Central memory CD8-positive, alpha-beta T cell (primary cell): ENCODE measurements around the gene XKR7.
"Not testable (repeated sequence)": the region's sequence is repeated elsewhere in the genome, so short reads cannot be mapped to it uniquely, and the experiment has no call there.

Experiments used
- ATAC-seq: fragments of 150-1000 bp; cut with Tn5 transposase; replicated peaks from 2 replicates; pipeline ENCODE4 v1.10.0; 2022; ENCODE audit warnings: mild to moderate bottlenecking, moderate FRiP score, moderate number of reproducible peaks; ENCODE audit not compliant: poor library complexity, severe bottlenecking; ENCODE audit errors: extremely low read depth
- DNase-seq, 2 donors: peaks; one replicate each; pipeline ENCODE4 v3.0.0; 2021; ENCODE audit warnings: low spot score in 2 of 2
- H3K27ac Mint-ChIP-seq: one replicate; pipeline ENCODE4 v1.8.0; 2022; ENCODE audit warnings: low read depth, mild to moderate bottlenecking, moderate library complexity, mixed read lengths
- H3K27me3 Mint-ChIP-seq: one replicate; pipeline ENCODE4 v1.8.0; 2022; ENCODE audit warnings: mixed read lengths
- H3K36me3 Mint-ChIP-seq: one replicate; pipeline ENCODE4 v1.8.0; 2022; ENCODE audit warnings: mild to moderate bottlenecking, moderate library complexity, mixed read lengths; ENCODE audit not compliant: insufficient read depth
- H3K4me1 Mint-ChIP-seq: one replicate; pipeline ENCODE4 v1.8.0; 2022; ENCODE audit warnings: mixed read lengths
- H3K4me3 Mint-ChIP-seq: one replicate; pipeline ENCODE4 v1.8.0; 2022; ENCODE audit warnings: mild to moderate bottlenecking, moderate library complexity, mixed read lengths
- H3K9me3 Mint-ChIP-seq: one replicate; pipeline ENCODE4 v1.8.0; 2022; ENCODE audit warnings: mixed read lengths

XKR7 gene, protein sequence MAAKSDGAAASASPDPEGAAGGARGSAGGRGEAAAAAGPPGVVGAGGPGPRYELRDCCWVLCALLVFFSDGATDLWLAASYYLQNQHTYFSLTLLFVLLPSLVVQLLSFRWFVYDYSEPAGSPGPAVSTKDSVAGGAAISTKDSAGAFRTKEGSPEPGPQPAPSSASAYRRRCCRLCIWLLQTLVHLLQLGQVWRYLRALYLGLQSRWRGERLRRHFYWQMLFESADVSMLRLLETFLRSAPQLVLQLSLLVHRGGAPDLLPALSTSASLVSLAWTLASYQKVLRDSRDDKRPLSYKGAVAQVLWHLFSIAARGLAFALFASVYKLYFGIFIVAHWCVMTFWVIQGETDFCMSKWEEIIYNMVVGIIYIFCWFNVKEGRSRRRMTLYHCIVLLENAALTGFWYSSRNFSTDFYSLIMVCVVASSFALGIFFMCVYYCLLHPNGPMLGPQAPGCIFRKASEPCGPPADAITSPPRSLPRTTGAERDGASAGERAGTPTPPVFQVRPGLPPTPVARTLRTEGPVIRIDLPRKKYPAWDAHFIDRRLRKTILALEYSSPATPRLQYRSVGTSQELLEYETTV

DNA sequence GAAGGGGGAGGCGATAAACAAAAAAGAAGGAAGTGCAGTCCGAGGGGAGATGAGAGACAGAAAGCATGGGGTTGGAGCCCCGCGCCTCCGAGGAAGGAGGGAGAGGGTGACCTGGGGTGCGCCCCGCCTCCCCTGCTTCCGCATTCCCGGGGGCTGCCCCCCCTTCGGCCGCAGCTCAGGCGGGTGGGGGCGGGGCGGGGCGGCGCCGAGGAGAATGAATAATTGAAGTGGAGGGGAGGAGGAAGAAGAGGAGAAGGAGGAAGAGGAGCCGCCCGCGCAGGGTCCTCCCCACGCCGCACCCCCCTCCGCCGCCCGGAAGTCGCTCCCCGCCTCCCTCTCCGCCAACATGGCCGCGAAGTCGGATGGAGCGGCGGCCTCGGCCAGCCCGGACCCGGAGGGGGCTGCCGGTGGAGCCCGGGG, at the start of gene XKR7:
Gene XKR7 (plus strand): TSS at position 322 of the 420 bp plus-strand sequence. CDS start 25 bp downstream, at position 347.
- H3K36me3 Mint-ChIP-seq = peaks cover 4% of the 10 kb centered on the region
- H3K4me3 Mint-ChIP-seq = peak within 1 kb of the TSS; percentile 80
- H3K27ac Mint-ChIP-seq = no peak within 1 kb of the TSS
- DNase-seq (no peak), ATAC-seq (no peak)
- peaks cover 94% of the 10 kb centered on the region for H3K27me3 Mint-ChIP-seq
- no peaks in the 10 kb centered on the region for H3K9me3 Mint-ChIP-seq
- H3K4me1 Mint-ChIP-seq = peaks cover 6% of the 10 kb centered on the region

DNA sequence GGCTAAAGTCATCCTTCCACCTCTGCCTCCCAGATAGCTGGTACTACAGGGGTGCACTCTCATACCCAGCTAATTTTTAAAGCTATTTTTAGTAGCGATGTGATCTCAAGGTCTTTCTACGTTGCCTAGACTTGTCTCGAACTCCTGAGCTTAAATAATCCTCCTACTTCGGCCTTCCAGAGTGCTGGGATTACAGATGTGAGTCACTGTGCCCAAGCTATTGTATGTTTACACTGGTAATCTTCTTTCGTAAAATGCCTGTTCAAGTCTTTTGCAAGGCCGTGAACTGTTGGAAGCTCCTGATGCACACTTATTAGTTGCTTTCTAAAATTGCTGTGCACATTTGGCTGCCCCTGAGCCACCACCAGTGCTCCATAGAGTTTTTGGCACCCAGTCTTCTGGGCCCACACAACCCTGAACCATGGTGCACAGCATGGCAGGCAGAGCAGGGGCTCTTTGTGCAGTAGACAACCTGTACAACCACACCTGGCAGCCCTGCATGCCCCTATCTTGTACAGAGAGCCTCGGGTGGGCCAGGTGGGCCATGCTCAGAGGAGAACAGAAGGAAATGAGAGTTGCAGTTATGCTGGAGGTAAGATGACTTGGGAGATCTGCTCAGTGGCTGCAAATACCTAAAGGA, 49.4 kb upstream of the XKR7 start:
- Mint-ChIP-seq H3K27me3 (peaks cover 65% of the 10 kb centered on the region), H3K36me3 (no peaks in the 10 kb centered on the region), H3K4me1 (no peaks in the 10 kb centered on the region), H3K9me3 (no peaks in the 10 kb centered on the region), H3K4me3 (no peak overlapping the region), H3K27ac (no peak overlapping the region)
- DNase-seq (no peak), ATAC-seq (no peak)

DNA sequence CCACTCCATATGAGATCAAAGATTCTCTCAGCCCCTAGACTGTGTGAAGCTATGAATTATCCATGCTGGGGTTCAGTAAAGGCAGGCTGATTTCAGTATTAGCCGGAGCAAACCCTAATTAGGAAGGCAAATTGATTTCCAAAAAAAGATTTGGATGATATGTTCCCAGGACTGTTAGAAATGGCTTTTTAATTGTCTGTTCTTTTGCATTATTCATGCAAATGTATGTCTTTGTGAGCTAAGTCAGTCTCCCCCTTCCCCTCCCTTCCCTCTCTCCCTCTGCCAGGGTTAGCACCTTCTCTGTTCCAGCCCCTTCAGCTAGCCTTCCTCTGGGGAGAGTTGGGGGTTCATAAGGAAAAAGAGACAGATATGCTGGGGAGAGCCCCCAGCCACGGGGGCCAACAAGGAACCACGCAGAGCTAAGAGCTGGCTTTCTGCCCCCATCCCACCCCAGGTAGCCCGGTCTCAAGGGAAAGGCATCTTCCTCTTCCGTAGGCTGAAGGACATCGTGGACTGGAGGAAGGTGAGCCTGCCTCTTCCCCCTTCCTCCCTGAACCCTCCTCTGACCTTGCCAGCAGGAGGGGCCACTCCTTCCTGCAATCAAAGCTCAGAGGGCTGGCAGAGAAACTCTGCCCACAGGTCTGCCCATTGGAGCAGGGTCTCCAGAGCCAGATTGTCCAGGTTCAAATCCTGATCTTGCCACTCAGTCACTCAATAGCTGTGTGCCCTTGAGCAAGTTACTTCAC, 48.4 kb upstream of the XKR7 start:
- Mint-ChIP-seq H3K9me3 (no peaks in the 10 kb centered on the region), H3K27me3 (peaks cover 75% of the 10 kb centered on the region), H3K27ac (no peak overlapping the region), H3K4me1 (no peaks in the 10 kb centered on the region), H3K4me3 (no peak overlapping the region), H3K36me3 (no peaks in the 10 kb centered on the region)
- DNase-seq (no peak), ATAC-seq (no peak)

DNA sequence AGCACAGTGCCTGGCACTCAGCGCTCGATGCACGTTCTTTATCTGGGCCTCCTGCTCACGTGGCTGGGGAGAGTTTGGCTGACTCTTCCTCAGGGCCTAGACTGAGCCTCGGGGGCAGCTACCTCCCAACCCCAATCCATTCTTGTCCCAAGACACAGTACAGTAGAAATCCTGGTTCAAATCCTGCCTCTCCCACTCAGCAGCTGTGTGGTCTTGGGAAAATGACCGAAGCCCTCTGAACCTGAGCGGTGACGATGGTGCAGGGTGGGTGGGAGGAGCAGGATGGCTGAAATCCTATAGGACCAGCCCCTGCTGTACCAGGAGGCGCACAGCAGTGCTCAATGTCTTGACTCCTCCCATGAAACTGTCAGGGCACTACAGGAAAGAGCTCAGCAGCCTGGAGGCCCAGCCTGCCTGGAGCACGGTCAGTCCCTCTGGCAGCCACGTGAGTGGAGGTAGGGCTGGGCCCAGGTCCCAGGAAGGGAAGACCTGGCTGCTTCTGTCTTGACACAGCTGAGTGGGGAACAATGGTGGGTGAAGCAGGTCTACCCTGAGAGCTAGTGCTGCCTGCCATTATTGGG, 47.6 kb upstream of the XKR7 start:
- Mint-ChIP-seq H3K27ac (no peak overlapping the region), H3K27me3 (peaks cover 83% of the 10 kb centered on the region), H3K4me3 (no peak overlapping the region), H3K36me3 (no peaks in the 10 kb centered on the region), H3K4me1 (no peaks in the 10 kb centered on the region), H3K9me3 (no peaks in the 10 kb centered on the region)
- DNase-seq = no peak
- no peak for ATAC-seq

- H3K27me3 Mint-ChIP-seq = peaks cover 92% of the 10 kb centered on the region
- not testable (repeated sequence) for H3K4me3 Mint-ChIP-seq, H3K4me1 Mint-ChIP-seq, H3K36me3 Mint-ChIP-seq, ATAC-seq, DNase-seq, H3K27ac Mint-ChIP-seq, H3K9me3 Mint-ChIP-seq
Observed at GRCh38 chr20:31921480-31921879, 46.5 kb upstream of the XKR7 start.

- Mint-ChIP-seq H3K4me1 (no peaks in the 10 kb centered on the region), H3K27ac (no peak overlapping the region), H3K36me3 (no peaks in the 10 kb centered on the region), H3K4me3 (no peak overlapping the region), H3K27me3 (peaks cover 86% of the 10 kb centered on the region), H3K9me3 (no peaks in the 10 kb centered on the region)
- ATAC-seq = no peak
- no peak for DNase-seq
Observed at GRCh38 chr20:31922181-31922580, 45.8 kb upstream of the XKR7 start.

DNA sequence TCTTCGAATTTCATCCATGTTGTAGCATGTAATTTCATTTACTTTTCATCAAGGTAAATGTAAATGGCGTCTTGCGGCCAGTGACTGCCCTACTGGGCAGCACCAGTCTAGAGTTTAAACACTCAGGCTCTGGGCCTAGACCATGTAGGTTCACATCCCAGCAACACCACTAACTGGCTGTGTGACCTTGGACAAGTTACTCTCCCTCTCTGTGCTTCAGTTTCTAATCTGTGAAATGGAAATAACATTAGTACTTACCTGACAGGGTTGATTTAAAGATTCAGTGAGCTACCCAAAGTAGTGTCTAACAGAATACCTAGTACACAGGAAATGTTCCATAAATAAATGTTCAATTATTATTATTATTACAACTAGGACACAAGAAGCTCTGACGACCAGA, 45.4 kb upstream of the XKR7 start:
- H3K4me1 Mint-ChIP-seq = no peaks in the 10 kb centered on the region
- peaks cover 82% of the 10 kb centered on the region for H3K27me3 Mint-ChIP-seq
- no peaks in the 10 kb centered on the region for H3K9me3 Mint-ChIP-seq
- DNase-seq = no peak
- no peak overlapping the region for H3K27ac Mint-ChIP-seq
- H3K4me3 Mint-ChIP-seq = no peak overlapping the region
- no peak for ATAC-seq
- no peaks in the 10 kb centered on the region for H3K36me3 Mint-ChIP-seq

- no peaks in the 10 kb centered on the region for H3K4me1 Mint-ChIP-seq
- no peak overlapping the region for H3K27ac Mint-ChIP-seq
- H3K4me3 Mint-ChIP-seq = no peak overlapping the region
- H3K9me3 Mint-ChIP-seq = no peaks in the 10 kb centered on the region
- DNase-seq = no peak
- no peak for ATAC-seq
- H3K36me3 Mint-ChIP-seq = no peaks in the 10 kb centered on the region
- H3K27me3 Mint-ChIP-seq = peaks cover 74% of the 10 kb centered on the region
Observed at GRCh38 chr20:31923388-31924331, 44.3 kb upstream of the XKR7 start.

- Mint-ChIP-seq H3K9me3 (no peaks in the 10 kb centered on the region), H3K27ac (no peak overlapping the region), H3K4me3 (no peak overlapping the region), H3K27me3 (peaks cover 69% of the 10 kb centered on the region), H3K36me3 (no peaks in the 10 kb centered on the region), H3K4me1 (no peaks in the 10 kb centered on the region)
- ATAC-seq = no peak
- no peak for DNase-seq
Observed at GRCh38 chr20:31924561-31924960, 43.4 kb upstream of the XKR7 start.

DNA sequence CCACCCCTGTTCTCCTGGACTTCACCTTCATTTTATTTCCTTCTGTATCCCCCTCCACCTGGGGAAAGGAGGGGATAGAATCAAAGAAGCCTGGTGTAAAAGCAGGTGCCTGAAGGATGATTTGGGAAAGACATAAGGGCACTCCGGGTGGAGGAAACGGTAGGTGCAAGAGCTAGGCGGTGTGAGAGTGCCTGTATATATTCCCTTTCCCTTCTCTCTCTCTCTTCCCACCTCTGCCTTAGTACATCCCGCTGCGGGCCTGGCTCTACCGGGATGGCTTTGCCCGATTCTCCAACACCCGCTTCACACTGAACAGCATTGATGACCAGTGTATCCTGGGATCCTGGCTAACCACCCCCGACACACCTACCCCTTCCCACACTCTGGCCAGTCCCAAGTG, 42.3 kb upstream of the XKR7 start:
- ATAC-seq (no peak), DNase-seq (no peak)
- Mint-ChIP-seq H3K27me3 (peaks cover 59% of the 10 kb centered on the region), H3K27ac (no peak overlapping the region), H3K9me3 (no peaks in the 10 kb centered on the region), H3K4me3 (no peak overlapping the region), H3K4me1 (no peaks in the 10 kb centered on the region), H3K36me3 (no peaks in the 10 kb centered on the region)

GRCh38 chr20:31926493-31926892, 41.5 kb upstream of the XKR7 start:
- H3K4me1 Mint-ChIP-seq = no peaks in the 10 kb centered on the region
- no peaks in the 10 kb centered on the region for H3K9me3 Mint-ChIP-seq
- H3K27ac Mint-ChIP-seq = no peak overlapping the region
- no peak for DNase-seq
- ATAC-seq = no peak
- no peak overlapping the region for H3K4me3 Mint-ChIP-seq
- no peaks in the 10 kb centered on the region for H3K36me3 Mint-ChIP-seq
- peaks cover 61% of the 10 kb centered on the region for H3K27me3 Mint-ChIP-seq
